GM18499 (cell line): ENCODE measurements around the gene ARHGAP30.
"Not testable (repeated sequence)": the region's sequence is repeated elsewhere in the genome, so short reads cannot be mapped to it uniquely, and the experiment has no call there.

Source experiments
- ATAC-seq: cut with Tn5 transposase; IDR thresholded peaks from one replicate; pipeline ENCODE4 v1.9.1; 2021; ENCODE audit warnings: moderate number of reproducible peaks; ENCODE audit not compliant: insufficient read depth, unreplicated experiment

Gene ARHGAP30

DNA sequence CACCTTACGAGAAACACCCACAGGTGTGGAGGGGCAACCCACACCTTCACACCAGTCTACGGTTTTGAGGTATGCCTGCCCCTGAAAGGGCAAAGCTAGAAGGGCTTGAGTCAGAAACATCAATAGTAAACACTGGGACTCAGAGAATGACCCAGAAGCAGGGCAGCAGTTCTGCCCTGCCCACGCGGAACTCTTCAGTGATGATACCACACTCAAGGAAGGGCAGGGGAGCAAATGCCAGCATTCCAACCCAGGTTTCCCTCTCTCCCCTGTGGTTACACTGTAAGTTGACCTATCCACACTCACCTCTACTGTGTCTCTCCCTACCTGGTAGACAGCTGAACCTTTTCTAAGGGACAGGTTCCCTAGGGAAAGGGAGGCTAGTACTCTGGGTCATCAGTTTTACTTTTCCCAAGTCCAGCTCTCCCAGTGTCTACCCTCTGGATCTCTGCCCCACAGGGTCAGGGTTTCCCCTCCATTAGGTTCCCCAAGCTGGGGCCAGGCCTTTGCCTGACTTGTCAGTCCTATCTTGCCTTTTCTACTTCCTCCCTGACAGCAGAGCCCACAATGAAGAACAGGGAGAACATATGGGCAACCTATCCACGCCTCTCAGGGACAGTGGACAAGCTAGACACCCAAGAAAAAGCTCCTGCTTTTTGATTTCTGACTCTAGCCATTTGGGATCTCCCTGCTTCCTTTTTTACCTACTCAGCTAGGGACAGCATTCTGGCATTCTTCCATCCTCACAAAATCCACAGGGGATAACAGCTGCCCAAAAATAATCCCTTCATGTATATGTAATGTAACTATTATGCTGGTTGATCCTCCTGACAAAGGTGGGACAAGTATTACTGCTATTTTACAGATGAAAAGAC is 51.7 kb downstream of the ARHGAP30 start:
- ATAC-seq: no peak

GRCh38 chr1:161017181-161017580 is 52.5 kb downstream of the ARHGAP30 start:
- not testable (repeated sequence) for ATAC-seq

- not testable (repeated sequence) for ATAC-seq
Observed at GRCh38 chr1:161016683-161017082, 53.0 kb downstream of the ARHGAP30 start.

- ATAC-seq: peak; percentile 57
Observed at GRCh38 chr1:161013488-161014230, 56.0 kb downstream of the ARHGAP30 start.

- ATAC-seq: no peak
Observed at GRCh38 chr1:161013131-161013487, 56.6 kb downstream of the ARHGAP30 start.

DNA sequence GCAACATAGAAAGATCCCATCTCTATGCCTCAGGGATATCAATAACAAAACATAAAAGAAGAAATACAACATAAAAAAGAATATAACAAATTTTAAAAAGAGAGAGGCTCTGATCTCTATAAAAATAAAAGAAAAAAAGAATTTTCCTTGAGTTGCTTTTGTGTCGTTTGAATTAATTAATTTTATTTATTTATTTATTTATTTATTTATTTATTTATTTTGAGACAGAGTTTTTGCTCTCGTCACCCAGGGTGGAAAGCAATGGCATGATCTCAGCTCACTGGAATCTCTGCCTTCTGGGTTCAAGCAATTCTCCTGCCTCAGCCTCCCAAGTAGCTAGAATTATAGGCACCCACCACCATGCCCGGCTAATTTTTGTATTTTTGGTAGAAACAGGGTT is 57.3 kb downstream of the ARHGAP30 start:
- ATAC-seq: no peak

- no peak for ATAC-seq
Observed at GRCh38 chr1:161009602-161010211, 60.0 kb downstream of the ARHGAP30 start.

DNA sequence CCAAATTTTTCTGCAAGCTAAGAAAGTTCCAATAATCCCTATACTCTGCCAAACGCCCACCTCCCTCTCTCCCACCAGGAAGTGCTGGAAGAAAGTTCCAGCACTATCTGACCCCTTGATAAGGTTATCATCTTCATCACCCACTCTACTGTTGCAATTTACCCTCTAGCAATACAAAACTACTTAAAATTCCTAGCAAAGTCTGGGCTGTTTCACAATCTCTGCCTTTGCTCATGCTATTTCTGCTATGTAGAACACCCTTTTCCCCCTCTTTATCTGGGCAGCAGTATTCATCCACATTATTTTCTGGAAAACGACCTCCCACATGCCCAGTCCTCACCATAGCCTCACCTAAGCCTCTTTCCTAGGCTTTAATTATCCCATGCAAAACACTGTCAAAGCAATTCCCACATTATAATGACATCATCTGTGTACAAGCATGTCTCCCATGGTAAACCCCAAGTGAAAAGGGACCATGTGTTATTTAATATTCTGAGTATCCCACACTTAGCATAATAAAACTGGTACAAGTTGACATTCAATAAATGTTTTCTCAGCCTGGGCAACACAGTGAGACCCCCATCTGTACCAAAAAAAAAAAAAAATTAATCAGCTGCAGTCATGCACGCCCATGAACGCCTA is 60.7 kb downstream of the ARHGAP30 start:
- ATAC-seq: no peak

DNA sequence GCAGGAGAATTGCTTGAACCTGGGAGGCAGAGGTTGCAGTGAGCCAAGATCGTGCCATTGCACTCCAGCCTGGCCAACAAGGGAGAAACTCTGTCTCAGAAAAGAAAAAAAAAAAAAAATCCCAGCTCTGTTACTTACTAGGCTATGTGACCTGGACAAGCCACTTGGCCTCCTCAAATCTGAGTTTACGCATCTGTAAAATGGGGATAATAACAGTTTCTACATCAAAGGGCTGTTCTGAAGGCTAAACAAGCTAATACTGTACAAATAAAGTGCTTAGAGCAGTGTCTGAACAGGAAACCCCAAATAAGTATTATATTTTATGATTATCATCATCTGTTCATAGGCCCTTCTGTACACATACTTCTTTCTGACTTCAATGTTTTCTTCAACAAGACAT is 62.3 kb downstream of the ARHGAP30 start:
- no peak for ATAC-seq

GRCh38 chr1:161006563-161006962 is 63.1 kb downstream of the ARHGAP30 start:
- ATAC-seq: no peak

GRCh38 chr1:161001525-161001924 is 68.2 kb downstream of the ARHGAP30 start:
- ATAC-seq: no peak

DNA sequence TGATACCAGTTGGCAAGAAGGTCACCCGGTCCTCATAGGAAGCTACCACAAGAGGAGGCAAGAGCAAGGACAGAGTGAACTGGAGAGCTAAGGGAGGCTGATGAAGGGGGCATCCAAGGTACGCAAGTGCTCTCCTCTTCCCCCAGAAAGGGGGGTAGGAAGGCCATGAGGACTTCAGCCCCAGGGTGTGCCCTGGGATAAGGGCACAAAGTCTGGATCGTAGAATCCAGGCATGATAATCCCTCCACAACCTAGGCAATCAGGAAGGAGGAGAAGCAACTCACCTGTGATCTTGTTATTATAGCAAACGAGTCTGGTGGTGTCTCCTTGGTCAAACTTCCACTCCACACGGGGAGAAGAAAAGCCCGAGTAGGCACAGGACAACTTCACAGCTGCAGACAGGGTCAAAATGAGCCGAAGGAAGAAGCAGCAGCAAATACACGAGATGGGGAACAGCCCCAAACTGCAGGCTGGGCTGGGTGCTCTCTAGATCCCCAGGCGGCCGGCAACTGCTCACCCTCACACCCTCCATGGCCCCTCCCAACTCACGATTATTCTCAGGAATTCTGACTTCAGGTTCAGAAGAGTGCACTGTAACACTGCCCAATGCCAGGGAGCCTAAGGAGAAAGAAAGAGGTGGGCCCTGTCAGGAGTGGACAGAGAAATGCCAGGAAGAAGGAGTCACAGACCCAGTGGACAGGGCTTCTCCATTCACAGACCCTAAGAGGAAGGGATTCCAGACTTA is 68.8 kb downstream of the ARHGAP30 start:
- ATAC-seq: no peak

DNA sequence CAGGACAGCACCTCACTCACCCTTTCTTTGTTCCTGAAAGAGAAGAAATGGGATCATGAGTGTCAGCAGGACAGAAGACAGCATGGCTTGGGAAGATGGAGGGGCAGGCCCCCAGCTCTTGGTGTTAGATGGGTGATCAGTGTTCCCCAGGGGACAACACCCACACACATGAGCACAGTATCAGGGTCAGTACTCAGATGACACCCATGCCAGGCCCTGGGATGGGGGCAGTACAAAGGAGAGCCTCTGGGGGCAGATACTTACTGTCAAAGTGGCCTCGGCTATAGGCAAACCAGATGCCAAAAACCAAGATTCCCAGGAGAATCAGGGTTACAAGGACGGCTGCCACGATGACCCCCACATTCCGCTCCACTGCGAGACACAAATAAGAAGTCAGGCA is 70.3 kb downstream of the ARHGAP30 start:
- ATAC-seq: no peak

DNA sequence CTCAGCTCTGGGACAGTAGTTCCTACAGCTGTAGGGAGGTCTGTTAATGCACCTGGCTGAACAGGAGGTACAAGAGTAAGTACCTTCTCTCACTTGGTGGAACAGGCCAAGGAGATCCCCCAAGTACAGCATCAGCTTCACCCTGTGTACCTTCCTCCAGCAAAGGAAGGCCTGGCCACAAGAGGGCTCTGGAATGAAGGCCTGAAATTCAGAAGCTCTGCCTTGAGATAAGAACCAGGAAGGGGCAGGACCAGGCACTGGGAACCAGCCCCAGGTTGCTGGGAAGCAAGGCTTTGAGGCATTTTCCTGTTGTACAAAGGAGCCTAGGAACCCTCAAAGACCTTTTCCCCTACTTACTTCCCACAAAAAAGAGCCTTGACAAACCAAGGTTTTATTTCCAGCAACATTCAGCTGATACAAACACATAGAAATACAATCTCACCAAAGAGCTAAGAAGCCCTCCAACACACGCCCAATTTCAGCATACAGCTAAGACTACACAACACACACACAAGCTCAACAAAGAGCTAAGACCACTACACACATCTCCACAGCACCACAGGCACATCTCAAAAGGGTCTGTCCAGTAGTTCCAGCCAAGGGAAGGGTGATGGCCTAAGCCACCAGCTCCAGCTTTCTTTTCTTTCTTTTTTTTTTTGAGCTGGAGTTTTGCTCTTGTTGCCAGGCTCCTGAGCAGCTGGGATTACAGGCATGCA is 72.2 kb downstream of the ARHGAP30 start:
- ATAC-seq: no peak
